Thyroid gland (tissue), 4 donors: ENCODE measurements around the gene TSHZ1. TPM values are rescaled to one million over a fixed set of nuclear protein-coding genes. Genes with fewer than 3 reads are reported as not detected.

Experiments used
- DNase-seq, 2 donors: peaks; one replicate each; pipeline ENCODE4 v3.0.0-alpha.2; 2019
- H3K27ac ChIP-seq, 3 donors: fragments of 200-600 bp; sonication (generic); 1 replicate in 2 of 3; 2 replicates in 1 of 3; pipeline ENCODE4 v1.5.1; 2016 to 2019; ENCODE audit warnings: mild to moderate bottlenecking in 1 of 3, moderate library complexity in 1 of 3
- H3K27me3 ChIP-seq: fragments of 200-600 bp; sonication (generic); one replicate; pipeline ENCODE4 v1.5.1; 2019
- H3K36me3 ChIP-seq, 2 donors: fragments of 200-600 bp; sonication (generic); one replicate each; pipeline ENCODE4 v1.5.1; 2016 to 2019
- H3K4me1 ChIP-seq, 2 donors: fragments of 200-600 bp; sonication (generic); one replicate each; pipeline ENCODE4 v1.5.1; 2017 to 2019
- H3K4me3 ChIP-seq, 3 donors: fragments of 200-600 bp; sonication (generic); replicated peaks in 1 of 3; 1 replicate in 2 of 3; 2 replicates in 1 of 3; pipeline ENCODE4 v1.5.1; 2016; ENCODE audit warnings: mild to moderate bottlenecking in 1 of 3
- H3K9me3 ChIP-seq: fragments of 200-600 bp; sonication (generic); one replicate; pipeline ENCODE4 v1.5.1; 2017
- POLR2A ChIP-seq, 2 donors: fragments of 450-650 bp; IDR thresholded peaks; one replicate each; pipeline ENCODE4 v1.6.1; 2017; ENCODE audit warnings: antibody characterized with exemption in 2 of 2, mild to moderate bottlenecking in 2 of 2, moderate library complexity in 1 of 2
- WGBS, 2 donors: methylation state at CpG; one replicate each; pipeline ENCODE4 v1.1.5; 2017; 5-methylcytosine and 5-hydroxymethylcytosine counted together
- intact Hi-C: fragments of 100-400 bp; cut with DNase I; formaldehyde crosslinking; loops from one replicate; pipeline ENCODE4 v1.15.1; 2023
- total RNA-seq, 4 donors: library from RNA; depleted of rRNA; stranded (reverse); fragments of >200 nt; gene quantifications; one replicate each; pipeline ENCODE4 v1.2.3, GENCODE V29; 2016
- TF ChIP-seq, protein P1 (sequence below), 6 experiments: fragments of 200-600 bp in 3 of 6; fragments of 450-650 bp in 3 of 6; sonication (generic) in 3 of 6; IDR thresholded peaks; one replicate each; pipeline ENCODE4 v1.5.1; 2016 to 2019; ENCODE audit warnings: antibody characterized with exemption in 6 of 6, mild to moderate bottlenecking in 2 of 6, inconsistent platforms in 1 of 6, moderate library complexity in 1 of 6

Gene TSHZ1
- total RNA-seq, 4 donors from 2014 or later, result 17.9 to 22.2 (median 19.0) TPM

DNA sequence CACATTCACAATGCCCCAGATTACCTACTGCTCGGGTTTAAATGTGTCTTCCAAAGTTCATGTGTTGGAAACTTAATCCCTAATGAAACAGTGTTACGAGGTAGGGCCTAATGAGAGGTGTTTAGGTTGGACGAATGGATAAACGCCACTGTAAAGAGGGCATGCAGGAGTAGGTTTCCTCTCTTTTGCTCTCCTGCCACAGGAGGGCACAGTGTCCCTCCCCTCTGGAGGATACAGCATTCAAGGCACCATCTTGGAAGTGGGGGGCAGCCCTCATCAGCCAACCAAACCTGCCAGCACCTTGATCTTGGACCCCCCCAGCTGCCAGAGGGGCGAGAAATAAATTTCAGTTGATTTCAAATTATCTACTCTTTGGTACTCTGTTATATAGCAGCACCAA is 103.5 kb downstream of the TSHZ1 start:
- intact Hi-C loops, result no loop called here
- Histone ChIP-seq H3K27ac (no peak overlapping the region), H3K4me3 (no peak overlapping the region), H3K9me3 (no peaks in the 10 kb centered on the region), H3K4me1 (no peaks in the 10 kb centered on the region), H3K36me3 (no peaks in the 10 kb centered on the region), H3K27me3 (no peaks in the 10 kb centered on the region)
- TF ChIP-seq, protein P1, sequence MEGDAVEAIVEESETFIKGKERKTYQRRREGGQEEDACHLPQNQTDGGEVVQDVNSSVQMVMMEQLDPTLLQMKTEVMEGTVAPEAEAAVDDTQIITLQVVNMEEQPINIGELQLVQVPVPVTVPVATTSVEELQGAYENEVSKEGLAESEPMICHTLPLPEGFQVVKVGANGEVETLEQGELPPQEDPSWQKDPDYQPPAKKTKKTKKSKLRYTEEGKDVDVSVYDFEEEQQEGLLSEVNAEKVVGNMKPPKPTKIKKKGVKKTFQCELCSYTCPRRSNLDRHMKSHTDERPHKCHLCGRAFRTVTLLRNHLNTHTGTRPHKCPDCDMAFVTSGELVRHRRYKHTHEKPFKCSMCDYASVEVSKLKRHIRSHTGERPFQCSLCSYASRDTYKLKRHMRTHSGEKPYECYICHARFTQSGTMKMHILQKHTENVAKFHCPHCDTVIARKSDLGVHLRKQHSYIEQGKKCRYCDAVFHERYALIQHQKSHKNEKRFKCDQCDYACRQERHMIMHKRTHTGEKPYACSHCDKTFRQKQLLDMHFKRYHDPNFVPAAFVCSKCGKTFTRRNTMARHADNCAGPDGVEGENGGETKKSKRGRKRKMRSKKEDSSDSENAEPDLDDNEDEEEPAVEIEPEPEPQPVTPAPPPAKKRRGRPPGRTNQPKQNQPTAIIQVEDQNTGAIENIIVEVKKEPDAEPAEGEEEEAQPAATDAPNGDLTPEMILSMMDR (IDR thresholded peaks at IDR 0.05), result no peak
- no peak for TF ChIP-seq POLR2A (IDR thresholded peaks at IDR 0.05)
- 82 to 87% methylated on average over 5 of the region's 5 CpGs for WGBS, 2 donors
- no peak for DNase-seq

GRCh38 chr18:75314606-75315005 is 104.0 kb downstream of the TSHZ1 start:
- intact Hi-C loops, result no loop called here
- no peaks in the 10 kb centered on the region for H3K9me3 ChIP-seq
- WGBS, 2 donors, result 81 to 90% methylated on average over 1 of the region's 1 CpG
- no peak overlapping the region for H3K4me3 ChIP-seq
- H3K27ac ChIP-seq, result no peak overlapping the region
- no peak for TF ChIP-seq POLR2A (IDR thresholded peaks at IDR 0.05)
- TF ChIP-seq, protein P1 (IDR thresholded peaks at IDR 0.05), result no peak
- no peaks in the 10 kb centered on the region for H3K4me1 ChIP-seq
- no peaks in the 10 kb centered on the region for H3K36me3 ChIP-seq
- no peak for DNase-seq
- no peaks in the 10 kb centered on the region for H3K27me3 ChIP-seq

DNA sequence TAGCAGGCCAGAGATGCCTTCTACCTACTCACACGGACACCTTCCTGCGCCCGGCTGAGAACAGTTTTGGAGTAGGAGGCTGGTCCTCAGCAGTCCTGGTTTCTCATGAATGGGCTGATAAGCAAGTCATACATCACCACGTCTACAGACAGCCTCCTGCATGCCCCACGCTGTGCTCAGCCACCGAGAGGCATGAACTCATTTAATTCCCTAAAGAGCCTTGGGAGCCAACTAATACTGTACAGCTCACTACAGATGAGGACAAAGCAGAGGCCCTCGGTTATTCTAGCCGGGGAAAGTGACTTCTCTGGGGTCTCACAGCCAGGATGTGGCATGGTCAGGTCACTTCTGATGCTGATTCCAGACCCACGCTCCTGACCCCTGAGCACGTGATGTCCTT is 105.6 kb downstream of the TSHZ1 start:
- Histone ChIP-seq H3K27me3 (no peaks in the 10 kb centered on the region), H3K27ac (no peak overlapping the region), H3K36me3 (no peaks in the 10 kb centered on the region), H3K4me1 (no peaks in the 10 kb centered on the region), H3K4me3 (no peak overlapping the region), H3K9me3 (no peaks in the 10 kb centered on the region)
- intact Hi-C loops, result no loop called here
- no peak for DNase-seq
- TF ChIP-seq POLR2A (IDR thresholded peaks at IDR 0.05), result no peak
- TF ChIP-seq, protein P1 (IDR thresholded peaks at IDR 0.05), result no peak
- WGBS, 2 donors, result 87 to 89% methylated on average over 10 of the region's 10 CpGs

DNA sequence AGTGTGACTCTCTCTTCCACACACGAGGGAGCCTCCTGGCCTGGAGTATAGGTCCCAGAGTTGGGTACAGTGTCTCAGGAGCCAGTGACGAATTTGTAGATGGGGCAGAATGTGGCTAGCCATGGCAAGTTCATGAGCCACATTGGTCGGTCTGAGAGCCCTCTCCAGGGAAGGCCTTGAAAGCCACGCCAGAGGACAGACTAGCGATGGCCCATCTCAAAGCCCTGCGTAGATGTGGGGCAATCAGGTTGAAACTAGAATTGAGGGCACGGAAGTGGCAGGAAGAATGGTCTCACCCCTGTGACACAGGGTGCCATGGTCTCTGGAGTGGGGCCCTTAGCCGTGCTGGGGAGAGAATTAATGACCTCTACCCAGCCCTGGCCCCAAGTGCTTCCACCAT is 106.2 kb downstream of the TSHZ1 start:
- Histone ChIP-seq H3K4me3 (no peak overlapping the region), H3K4me1 (no peaks in the 10 kb centered on the region), H3K36me3 (no peaks in the 10 kb centered on the region), H3K27me3 (no peaks in the 10 kb centered on the region), H3K27ac (no peak overlapping the region), H3K9me3 (no peaks in the 10 kb centered on the region)
- intact Hi-C loops, result no loop called here
- no peak for DNase-seq
- WGBS, 2 donors, result 98 to 99% methylated on average over 8 of the region's 8 CpGs
- TF ChIP-seq POLR2A (IDR thresholded peaks at IDR 0.05), result no peak
- TF ChIP-seq, protein P1 (IDR thresholded peaks at IDR 0.05), result no peak

DNA sequence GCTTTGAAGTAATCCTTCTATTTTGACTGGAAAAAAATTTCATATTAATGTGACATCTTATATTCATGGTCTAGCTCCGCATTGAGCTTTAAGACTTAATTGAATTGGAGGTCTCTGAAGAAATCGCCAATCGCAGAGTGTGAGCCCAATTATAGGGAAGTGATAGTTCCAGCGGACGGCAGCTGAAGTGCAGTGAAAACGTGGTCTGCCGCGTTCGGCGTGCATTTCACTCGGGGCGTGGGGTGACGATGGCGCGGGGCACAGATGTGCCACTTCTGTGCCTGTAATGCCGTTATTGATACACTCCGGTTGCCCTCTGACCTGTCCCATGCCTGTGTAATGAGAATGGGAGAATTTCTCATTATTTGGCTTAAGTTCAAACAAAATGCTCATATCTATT is 106.7 kb downstream of the TSHZ1 start:
- H3K27me3 ChIP-seq, result no peaks in the 10 kb centered on the region
- intact Hi-C loops, result no loop called here
- 92 to 97% methylated on average over 17 of the region's 17 CpGs for WGBS, 2 donors
- no peak overlapping the region for H3K4me3 ChIP-seq
- H3K27ac ChIP-seq, result no peak overlapping the region
- no peaks in the 10 kb centered on the region for H3K9me3 ChIP-seq
- H3K4me1 ChIP-seq, result no peaks in the 10 kb centered on the region
- DNase-seq, result no peak
- no peaks in the 10 kb centered on the region for H3K36me3 ChIP-seq
- TF ChIP-seq, protein P1 (IDR thresholded peaks at IDR 0.05), result no peak
- TF ChIP-seq POLR2A (IDR thresholded peaks at IDR 0.05), result no peak
